Ishikawa (cell line): Measurements from ENCODE around the gene FNBP1.

Experiments
- CEBPB ChIP-seq: IDR thresholded peaks from 2 replicates; pipeline ENCODE4 v1.6.1; 2012
- CREB1 ChIP-seq: IDR thresholded peaks from 2 replicates; pipeline ENCODE4 v1.6.1; 2012; ENCODE audit warnings: low read depth
- EGR1 ChIP-seq: IDR thresholded peaks from 2 replicates; pipeline ENCODE4 v1.6.1; 2012
- EP300 ChIP-seq: IDR thresholded peaks from 2 replicates; pipeline ENCODE4 v1.6.1; 2012; ENCODE audit warnings: borderline replicate concordance
- FOXM1 ChIP-seq: IDR thresholded peaks from 2 replicates; pipeline ENCODE4 v1.6.1; 2012; ENCODE audit warnings: low read depth, borderline replicate concordance
- NFIC ChIP-seq: IDR thresholded peaks from 2 replicates; pipeline ENCODE4 v1.6.1; 2012
- RAD21 ChIP-seq: IDR thresholded peaks from 2 replicates; pipeline ENCODE4 v1.6.1; 2012; ENCODE audit warnings: low read depth
- TAF1 ChIP-seq: IDR thresholded peaks from 2 replicates; pipeline ENCODE4 v1.6.1; 2012; ENCODE audit warnings: low read depth, mild to moderate bottlenecking
- TCF12 ChIP-seq: IDR thresholded peaks from 2 replicates; pipeline ENCODE4 v1.6.1; 2012; ENCODE audit warnings: low read depth
- TEAD4 ChIP-seq: IDR thresholded peaks from 2 replicates; pipeline ENCODE4 v1.6.1; 2012
- YY1 ChIP-seq: IDR thresholded peaks from 2 replicates; pipeline ENCODE4 v1.6.1; 2012; ENCODE audit warnings: low read depth
- ZBTB7A ChIP-seq: IDR thresholded peaks from 2 replicates; pipeline ENCODE4 v1.6.1; 2012; ENCODE audit warnings: low read depth
- TF ChIP-seq, protein P1 (sequence below): IDR thresholded peaks from 2 replicates; pipeline ENCODE4 v1.6.1; 2012; ENCODE audit warnings: low read depth, mild to moderate bottlenecking
- TF ChIP-seq, protein P2 (sequence below): IDR thresholded peaks from 2 replicates; pipeline ENCODE4 v1.6.1; 2012
- TF ChIP-seq, protein P3 (sequence below): IDR thresholded peaks from 2 replicates; pipeline ENCODE4 v1.6.1; 2012

The FNBP1 gene

DNA sequence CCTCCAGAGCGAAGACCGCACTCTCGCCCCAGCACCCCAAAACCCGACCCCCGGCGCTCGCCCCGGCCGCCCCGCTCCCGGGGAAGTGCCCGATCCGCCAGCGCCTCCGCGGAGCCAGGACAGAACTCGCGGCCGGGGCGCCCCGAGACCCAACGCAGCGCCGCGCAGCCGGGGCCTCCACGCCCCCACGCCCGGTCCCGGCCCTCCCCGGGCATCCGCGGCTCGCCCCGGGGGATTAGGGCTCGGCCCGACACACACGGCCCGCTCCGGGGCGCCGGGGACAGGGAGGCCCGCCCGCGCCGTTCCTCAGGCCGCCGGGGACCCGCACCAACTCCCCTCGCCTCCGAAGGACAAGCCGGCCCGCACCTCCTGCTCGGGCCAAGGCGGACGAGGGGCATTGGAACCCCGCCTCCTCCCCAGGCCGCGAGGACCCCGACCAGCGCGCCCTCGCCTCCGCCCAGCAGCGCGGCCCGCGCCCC, 544 bp downstream of the FNBP1 start:
- no peak for TF ChIP-seq TEAD4
- TF ChIP-seq, protein P1, sequence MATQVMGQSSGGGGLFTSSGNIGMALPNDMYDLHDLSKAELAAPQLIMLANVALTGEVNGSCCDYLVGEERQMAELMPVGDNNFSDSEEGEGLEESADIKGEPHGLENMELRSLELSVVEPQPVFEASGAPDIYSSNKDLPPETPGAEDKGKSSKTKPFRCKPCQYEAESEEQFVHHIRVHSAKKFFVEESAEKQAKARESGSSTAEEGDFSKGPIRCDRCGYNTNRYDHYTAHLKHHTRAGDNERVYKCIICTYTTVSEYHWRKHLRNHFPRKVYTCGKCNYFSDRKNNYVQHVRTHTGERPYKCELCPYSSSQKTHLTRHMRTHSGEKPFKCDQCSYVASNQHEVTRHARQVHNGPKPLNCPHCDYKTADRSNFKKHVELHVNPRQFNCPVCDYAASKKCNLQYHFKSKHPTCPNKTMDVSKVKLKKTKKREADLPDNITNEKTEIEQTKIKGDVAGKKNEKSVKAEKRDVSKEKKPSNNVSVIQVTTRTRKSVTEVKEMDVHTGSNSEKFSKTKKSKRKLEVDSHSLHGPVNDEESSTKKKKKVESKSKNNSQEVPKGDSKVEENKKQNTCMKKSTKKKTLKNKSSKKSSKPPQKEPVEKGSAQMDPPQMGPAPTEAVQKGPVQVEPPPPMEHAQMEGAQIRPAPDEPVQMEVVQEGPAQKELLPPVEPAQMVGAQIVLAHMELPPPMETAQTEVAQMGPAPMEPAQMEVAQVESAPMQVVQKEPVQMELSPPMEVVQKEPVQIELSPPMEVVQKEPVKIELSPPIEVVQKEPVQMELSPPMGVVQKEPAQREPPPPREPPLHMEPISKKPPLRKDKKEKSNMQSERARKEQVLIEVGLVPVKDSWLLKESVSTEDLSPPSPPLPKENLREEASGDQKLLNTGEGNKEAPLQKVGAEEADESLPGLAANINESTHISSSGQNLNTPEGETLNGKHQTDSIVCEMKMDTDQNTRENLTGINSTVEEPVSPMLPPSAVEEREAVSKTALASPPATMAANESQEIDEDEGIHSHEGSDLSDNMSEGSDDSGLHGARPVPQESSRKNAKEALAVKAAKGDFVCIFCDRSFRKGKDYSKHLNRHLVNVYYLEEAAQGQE = no peak
- TF ChIP-seq ZBTB7A = peak; percentile 93
- TF ChIP-seq, protein P2, sequence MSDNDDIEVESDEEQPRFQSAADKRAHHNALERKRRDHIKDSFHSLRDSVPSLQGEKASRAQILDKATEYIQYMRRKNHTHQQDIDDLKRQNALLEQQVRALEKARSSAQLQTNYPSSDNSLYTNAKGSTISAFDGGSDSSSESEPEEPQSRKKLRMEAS = 0 out of 2 replicates have a peak, but pooled peaks have one; percentile 17

DNA sequence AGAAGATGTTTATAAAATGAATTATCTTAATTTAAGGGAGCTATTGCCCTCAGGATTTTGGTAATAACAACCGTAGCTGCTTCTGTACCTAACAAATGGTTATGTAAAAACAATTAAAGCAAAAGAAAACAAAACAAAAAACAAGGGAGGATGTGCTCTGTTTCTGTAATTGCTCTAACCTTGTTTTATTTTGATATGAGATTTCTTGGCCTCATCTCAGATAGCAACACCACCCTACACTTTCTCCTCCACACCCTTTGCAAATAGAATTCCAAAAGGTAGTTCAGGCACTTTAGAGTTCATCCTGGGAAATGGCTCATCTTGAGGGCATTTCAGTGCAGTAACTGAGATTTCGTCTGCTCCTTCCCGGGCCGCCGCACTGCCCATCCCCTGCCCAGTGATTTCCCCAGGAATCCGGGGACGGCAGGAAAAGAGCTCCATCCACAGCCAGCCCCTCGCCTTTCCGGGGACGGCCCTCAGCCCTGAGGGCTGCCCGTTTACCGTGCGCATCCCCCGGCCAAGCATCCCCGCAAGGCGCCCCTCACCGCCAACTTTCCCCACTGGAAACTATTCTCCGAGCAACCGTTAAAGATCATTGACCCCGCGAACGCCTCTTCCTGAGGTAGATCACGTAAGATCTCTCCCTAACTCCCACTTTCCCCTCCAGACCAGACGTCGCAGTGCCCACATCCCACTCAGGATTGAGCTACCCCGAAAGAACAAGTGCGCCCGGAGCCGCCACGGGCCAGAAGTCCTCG, 1.2 kb downstream of the FNBP1 start:
- TF ChIP-seq CEBPB (no peak), TCF12 (no peak), NFIC (no peak), CREB1 (no peak), EGR1 (no peak), TAF1 (no peak), FOXM1 (no peak), ZBTB7A (no peak), EP300 (no peak), YY1 (no peak), TEAD4 (no peak), RAD21 (no peak)
- TF ChIP-seq, protein P2 = no peak
- TF ChIP-seq, protein P1 = no peak
- TF ChIP-seq, protein P3, sequence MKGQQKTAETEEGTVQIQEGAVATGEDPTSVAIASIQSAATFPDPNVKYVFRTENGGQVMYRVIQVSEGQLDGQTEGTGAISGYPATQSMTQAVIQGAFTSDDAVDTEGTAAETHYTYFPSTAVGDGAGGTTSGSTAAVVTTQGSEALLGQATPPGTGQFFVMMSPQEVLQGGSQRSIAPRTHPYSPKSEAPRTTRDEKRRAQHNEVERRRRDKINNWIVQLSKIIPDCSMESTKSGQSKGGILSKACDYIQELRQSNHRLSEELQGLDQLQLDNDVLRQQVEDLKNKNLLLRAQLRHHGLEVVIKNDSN = no peak

DNA sequence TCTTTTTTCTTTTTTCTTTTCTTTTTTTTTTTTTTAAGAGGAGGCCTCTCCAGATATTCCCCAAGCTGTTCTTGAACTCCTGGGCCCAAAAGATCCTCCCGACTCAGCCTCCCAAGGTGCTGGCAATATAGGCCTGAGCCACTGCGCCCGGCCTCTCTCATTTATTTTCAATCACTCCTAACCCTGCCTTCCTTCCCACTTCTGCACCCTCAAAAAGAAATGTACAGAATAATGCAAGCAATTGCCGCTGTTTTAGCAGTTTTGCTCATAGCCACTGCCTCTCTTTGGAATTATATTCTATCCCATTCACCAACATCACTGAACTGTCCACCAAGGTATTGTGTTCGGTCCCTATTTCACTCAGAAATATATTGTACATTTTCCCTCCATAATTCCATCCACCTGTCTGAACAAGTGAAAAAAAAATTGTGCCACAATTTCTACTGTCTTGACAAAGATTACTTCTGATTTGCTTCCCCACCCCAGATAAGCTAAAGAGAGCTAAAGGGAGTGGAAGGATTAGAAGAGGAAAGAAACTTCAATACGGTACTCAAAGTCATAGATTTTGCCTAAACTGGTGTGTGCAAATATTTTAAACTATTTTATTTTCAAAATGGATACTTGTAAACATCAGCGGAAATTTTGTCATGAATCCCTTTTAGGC, 1.9 kb downstream of the FNBP1 start:
- TF ChIP-seq CEBPB (no peak), YY1 (no peak), ZBTB7A (no peak), FOXM1 (no peak), TEAD4 (no peak), EP300 (no peak), EGR1 (no peak), TAF1 (no peak)
- TF ChIP-seq, protein P3 = no peak
- TF ChIP-seq, protein P2 = no peak
- TF ChIP-seq, protein P1 = no peak

DNA sequence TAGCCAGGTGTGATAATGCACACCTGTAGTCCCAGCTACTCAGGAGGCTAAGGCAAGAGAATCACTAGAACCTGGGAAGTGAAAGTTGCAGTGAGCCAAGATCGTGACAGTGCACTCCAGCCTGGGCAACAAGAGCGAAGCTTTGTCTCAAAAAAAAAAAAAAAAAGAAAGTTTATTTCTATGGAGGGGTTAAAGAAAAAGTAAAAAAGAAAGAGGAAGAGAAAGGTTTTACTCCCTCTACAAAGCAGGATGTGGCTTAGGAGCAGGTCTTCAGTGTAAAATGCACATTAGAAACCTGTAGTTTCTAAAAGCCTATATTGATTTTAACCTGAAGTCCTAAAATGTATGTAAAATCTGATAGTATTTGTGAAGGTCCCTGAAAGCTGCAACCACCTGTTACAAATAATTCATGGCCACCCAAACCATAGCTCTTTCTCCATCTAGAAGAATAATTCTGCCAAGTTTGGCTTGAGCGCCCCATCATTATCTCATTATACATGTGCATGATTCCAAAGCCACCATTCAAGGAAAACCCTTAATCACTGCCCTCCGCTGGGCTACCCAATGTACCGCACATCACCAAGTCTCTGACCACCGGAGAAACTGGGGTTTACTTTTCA, 3.4 kb downstream of the FNBP1 start:
- TF ChIP-seq RAD21 (0 out of 2 replicates have a peak, but pooled peaks have one; percentile 9), CREB1 (no peak)
